DMS53 treated with DMSO at 0.1 percent for 48 hours (cell line): ENCODE data around the gene TRA2B.

Experiments
- DNase-seq: peaks from one replicate; lab custom pipeline; 2025; ENCODE audit not compliant: unreplicated experiment; lab: John Stamatoyannopoulos, UW

Gene TRA2B

GRCh38 chr3:185878920-185879319, 58.9 kb downstream of the TRA2B start:
- DNase-seq: no peak

GRCh38 chr3:185874119-185874518, 63.7 kb downstream of the TRA2B start:
- no peak for DNase-seq

- DNase-seq: no peak
Observed at GRCh38 chr3:185867650-185868049, 70.2 kb downstream of the TRA2B start.

GRCh38 chr3:185866995-185867394, 70.8 kb downstream of the TRA2B start:
- no peak for DNase-seq

- DNase-seq: no peak
Observed at GRCh38 chr3:185866555-185866954, 71.3 kb downstream of the TRA2B start.
